WI38 (cell line): ENCODE data around the gene UNC119B.

Source experiments
- H3K4me3 ChIP-seq: 2 replicates; pipeline ENCODE4 v1.5.1; 2011; ENCODE audit warnings: low read depth, mild to moderate bottlenecking, control low read depth, low read length
- CTCF ChIP-seq: IDR thresholded peaks from 2 replicates; pipeline ENCODE4 v1.5.1; 2012; ENCODE audit warnings: low read depth, mild to moderate bottlenecking, control low read depth, low read length

The UNC119B gene

DNA sequence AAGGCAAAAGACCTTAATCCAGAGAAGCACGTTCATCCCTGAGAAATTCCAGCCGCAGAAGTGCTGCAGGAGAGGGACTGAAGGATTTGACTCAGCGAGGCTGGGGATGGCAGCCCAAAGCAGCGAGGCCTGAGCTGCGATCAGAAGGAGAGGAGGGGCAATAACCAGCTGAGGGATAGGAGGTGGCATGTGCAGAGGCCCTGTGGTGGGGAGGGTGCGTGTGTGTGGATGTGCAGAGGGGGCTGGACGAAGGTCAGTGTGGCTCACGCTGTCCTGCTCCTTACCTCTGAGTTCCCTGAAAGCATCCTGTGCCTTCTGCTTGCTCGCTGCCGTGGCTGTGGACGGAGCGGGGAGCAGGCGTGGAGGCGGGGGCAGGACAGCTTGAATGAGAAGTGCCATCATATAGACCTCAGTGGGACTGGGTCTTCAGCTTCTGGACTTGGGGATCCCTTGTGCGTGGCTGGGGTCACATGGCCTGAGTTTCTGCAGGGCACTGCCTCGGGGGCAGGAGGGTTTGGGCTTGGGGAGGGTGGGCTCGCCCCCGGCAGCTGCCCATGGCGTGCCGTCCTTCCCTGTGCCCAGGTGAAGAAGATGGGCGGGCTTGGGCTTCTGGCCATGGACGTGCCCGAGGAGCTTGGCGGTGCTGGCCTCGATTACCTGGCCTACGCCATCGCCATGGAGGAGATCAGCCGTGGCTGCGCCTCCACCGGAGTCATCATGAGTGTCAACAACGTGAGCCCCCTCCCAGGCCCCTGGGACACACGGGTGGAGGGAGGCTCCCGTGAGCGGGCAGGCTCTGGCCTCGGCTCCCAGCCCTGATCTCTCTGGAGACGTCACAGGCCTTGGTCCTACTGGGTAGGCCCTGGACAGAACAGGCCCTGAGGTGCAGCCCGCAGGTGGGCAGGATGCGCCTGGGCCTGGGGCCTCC is 26.4 kb downstream of the UNC119B start:
- TF ChIP-seq CTCF: no peak
- H3K4me3 ChIP-seq: no peak overlapping the region

GRCh38 chr12:120737557-120738251 is 27.4 kb downstream of the UNC119B start:
- no peak overlapping the region for H3K4me3 ChIP-seq
- no peak for TF ChIP-seq CTCF

GRCh38 chr12:120738252-120739030 is 28.2 kb downstream of the UNC119B start:
- no peak overlapping the region for H3K4me3 ChIP-seq
- no peak for TF ChIP-seq CTCF

DNA sequence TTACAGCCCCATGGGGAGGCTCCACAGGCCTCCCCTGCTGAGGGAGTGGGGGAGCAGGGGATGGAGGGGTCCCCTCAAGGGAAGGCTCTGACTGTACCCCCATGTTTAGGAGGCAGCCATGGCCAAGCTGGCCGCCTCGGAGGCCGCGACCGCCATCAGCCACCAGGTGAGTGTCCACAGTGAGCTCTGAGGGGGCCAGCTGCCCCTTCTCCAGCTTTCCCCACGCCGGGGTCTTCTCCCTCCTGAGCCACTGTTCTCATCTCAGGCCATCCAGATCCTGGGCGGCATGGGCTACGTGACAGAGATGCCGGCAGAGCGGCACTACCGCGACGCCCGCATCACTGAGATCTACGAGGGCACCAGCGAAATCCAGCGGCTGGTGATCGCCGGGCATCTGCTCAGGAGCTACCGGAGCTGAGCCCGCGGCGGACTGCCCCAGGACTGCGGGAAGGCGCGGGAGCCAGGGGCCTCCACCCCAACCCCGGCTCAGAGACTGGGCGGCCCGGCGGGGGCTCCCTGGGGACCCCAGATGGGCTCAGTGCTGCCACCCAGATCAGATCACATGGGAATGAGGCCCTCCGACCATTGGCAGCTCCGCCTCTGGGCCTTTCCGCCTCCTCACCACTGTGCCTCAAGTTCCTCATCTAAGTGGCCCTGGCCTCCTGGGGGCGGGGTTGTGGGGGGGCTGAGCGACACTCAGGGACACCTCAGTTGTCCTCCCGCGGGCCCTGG is 28.9 kb downstream of the UNC119B start:
- no peak for TF ChIP-seq CTCF
- H3K4me3 ChIP-seq: no peak overlapping the region

DNA sequence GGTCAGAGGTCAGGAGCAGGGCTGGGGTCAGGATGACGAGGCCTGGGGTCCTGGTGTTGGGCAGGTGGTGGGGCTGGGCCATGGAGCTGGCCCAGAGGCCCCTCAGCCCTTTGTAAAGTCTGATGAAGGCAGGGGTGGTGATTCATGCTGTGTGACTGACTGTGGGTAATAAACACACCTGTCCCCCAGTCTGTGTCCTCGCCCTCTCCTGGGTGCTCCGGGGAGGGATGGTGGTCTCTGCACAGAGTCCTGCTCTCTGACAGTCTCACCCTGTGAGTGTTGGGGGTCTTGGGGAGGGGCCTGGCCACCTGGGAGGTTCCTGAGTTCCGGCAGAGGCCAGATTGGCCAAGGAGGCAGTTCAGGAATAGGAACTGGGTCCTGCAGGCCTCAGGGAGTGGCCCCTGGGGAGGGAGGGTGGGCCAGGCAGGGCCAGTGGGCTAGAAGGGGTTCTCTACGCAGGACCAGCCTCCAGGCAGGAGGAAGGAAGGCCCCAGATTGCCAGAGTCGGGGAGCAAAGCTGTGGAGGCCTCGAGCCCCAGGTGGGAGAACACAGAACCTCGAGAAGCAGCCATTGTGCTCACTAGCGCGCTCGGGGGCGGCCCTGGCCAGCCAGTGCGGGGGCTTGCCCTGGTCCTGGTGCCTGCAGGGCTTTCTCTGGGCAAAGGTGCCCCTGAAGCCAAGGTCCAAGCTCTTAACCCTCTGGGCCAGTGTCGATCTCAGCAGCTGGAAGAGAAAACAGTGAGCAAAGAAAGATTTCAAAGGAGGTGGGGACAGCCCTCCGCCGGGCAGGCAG is 29.8 kb downstream of the UNC119B start:
- TF ChIP-seq CTCF: no peak
- no peak overlapping the region for H3K4me3 ChIP-seq

DNA sequence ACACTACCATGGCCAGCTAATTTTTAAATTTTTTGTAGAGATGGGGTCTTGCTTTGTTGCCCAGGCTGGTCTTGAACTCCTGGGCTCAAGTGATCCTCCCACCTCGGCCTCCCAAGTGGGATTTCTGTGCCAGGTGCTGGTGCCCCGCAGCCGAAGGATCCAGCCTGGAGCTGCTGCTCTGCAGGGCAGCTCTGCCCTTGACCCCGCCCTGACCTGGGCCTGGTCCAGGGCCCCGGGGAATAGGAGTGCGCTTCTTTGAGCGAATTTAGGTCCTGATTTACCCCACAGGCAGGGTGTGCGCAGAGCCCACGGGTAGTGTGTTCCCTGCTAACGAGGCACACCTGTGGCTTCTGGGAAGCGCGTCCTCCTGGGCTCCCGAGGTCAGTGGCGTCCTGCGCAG is 30.6 kb downstream of the UNC119B start:
- TF ChIP-seq CTCF: no peak

More for the DNA sequence above, 30.6 kb downstream of the UNC119B start:
- no peak overlapping the region for H3K4me3 ChIP-seq
